Measurements from ENCODE around the gene CD79B. TPM values are rescaled to one million over a fixed set of nuclear protein-coding genes. Genes with fewer than 3 reads are reported as not detected.

CD79B gene
- total RNA-seq, 1 donor from 2014 or later = not detected

DNA sequence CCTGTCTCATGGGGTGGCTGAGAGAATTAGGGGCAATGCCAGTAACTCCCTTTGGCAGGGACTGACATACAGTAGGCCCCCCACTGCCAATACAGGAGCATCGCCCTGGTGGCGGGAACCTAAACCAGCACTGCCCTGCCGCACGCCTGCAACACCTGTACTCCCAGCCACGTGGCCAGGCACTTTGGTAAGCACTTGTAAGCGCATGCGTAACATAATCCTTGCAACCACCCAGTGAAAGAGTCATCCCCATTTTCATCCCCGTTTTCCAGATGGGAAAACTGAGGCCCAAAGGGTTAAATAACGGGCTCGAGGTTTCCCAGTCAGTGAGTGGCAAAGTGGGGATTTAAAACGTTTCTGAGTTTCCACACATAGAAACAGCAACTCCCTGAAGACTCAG, 23.1 kb upstream of the CD79B start:
- no peaks in the 10 kb centered on the region for H3K9me3 Mint-ChIP-seq
- H3K4me3 Mint-ChIP-seq = peak overlapping the region; percentile 30
- peaks cover 4% of the 10 kb centered on the region for H3F3A ChIP-seq (ENCODE audit: low read depth)

DNA sequence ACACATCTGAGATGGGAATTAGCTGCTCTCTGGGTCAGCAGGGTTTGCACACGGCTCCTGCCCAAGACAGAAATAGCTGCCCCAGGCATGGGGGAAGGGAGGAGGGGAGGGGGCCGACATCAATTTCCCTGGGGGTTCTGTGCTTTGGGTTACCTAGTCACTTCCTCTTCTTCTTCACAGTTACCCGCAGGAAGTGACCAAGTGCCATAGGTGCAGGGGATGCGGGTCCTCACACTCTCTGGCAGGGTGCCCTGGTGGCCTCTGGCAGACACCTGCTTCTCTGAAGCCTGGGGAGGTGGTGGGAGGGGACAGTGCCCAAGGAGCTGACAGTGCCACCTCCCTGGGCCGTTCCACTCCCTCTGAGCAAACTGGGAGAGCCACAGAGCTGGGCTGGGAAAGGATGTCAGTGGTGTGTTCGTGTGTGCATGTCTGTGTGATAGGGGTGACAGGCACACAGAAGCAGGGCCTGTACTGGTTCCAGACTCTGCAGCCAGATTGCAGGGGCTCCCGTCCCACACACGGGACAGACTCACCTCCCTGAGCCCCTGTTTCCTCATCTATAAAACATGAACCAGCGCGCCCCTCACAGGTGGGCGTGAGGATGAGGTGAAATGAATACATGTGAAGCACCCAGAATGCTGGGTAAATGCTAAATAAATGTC, 22.4 kb upstream of the CD79B start:
- Mint-ChIP-seq H3K9me3 (no peaks in the 10 kb centered on the region), H3K27me3 (ENCODE audit: insufficient read depth, low read depth) (peaks cover 4% of the 10 kb centered on the region), H3K27ac (peak overlapping the region; percentile 24), H3K4me1 (peaks cover 15% of the 10 kb centered on the region), H3K36me3 (no peaks in the 10 kb centered on the region), H3K4me3 (no peak overlapping the region)
- H3K27me3 ChIP-seq = no peaks in the 10 kb centered on the region
- H2AFZ ChIP-seq (replicated peaks) = no peak overlapping the region
- TF ChIP-seq, protein P1, sequence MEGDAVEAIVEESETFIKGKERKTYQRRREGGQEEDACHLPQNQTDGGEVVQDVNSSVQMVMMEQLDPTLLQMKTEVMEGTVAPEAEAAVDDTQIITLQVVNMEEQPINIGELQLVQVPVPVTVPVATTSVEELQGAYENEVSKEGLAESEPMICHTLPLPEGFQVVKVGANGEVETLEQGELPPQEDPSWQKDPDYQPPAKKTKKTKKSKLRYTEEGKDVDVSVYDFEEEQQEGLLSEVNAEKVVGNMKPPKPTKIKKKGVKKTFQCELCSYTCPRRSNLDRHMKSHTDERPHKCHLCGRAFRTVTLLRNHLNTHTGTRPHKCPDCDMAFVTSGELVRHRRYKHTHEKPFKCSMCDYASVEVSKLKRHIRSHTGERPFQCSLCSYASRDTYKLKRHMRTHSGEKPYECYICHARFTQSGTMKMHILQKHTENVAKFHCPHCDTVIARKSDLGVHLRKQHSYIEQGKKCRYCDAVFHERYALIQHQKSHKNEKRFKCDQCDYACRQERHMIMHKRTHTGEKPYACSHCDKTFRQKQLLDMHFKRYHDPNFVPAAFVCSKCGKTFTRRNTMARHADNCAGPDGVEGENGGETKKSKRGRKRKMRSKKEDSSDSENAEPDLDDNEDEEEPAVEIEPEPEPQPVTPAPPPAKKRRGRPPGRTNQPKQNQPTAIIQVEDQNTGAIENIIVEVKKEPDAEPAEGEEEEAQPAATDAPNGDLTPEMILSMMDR (IDR thresholded peaks at IDR 0.05) = no peak
- TF ChIP-seq EZH2 (IDR thresholded peaks at IDR 0.05) (no peak), EZH2phosphoT487 (IDR thresholded peaks at IDR 0.05) (no peak)
- DNase-seq (ENCODE audit: low spot score) = no peak
- no peaks in the 10 kb centered on the region for H3K9me3 ChIP-seq (ENCODE audit: low read depth)
- H3K36me3 ChIP-seq = no peaks in the 10 kb centered on the region
- H3K4me1 ChIP-seq = no peaks in the 10 kb centered on the region
- H3K4me2 ChIP-seq = no peak overlapping the region
- H3K9ac ChIP-seq = no peak overlapping the region
- no peaks in the 10 kb centered on the region for H3F3A ChIP-seq (ENCODE audit: low read depth)
- H4K20me1 ChIP-seq (ENCODE audit: low read depth) = no peaks in the 10 kb centered on the region
- no peak overlapping the region for H3K27ac ChIP-seq
- no peaks in the 10 kb centered on the region for H3K79me2 ChIP-seq (ENCODE audit: low read depth)
- no peak overlapping the region for H3K4me3 ChIP-seq

More for the DNA sequence above, 23.1 kb upstream of the CD79B start:
- H3K4me3 ChIP-seq = no peak overlapping the region
- H2AFZ ChIP-seq (replicated peaks) = no peak overlapping the region
- H3K9ac ChIP-seq = no peak overlapping the region
- no peaks in the 10 kb centered on the region for H3K27me3 ChIP-seq
- no peaks in the 10 kb centered on the region for H3K9me3 ChIP-seq (ENCODE audit: low read depth)
- no peaks in the 10 kb centered on the region for H3K79me2 ChIP-seq (ENCODE audit: low read depth)
- no peak for TF ChIP-seq EZH2 (IDR thresholded peaks at IDR 0.05)
- TF ChIP-seq, protein P1 (IDR thresholded peaks at IDR 0.05) = no peak
- no peak for TF ChIP-seq EZH2phosphoT487 (IDR thresholded peaks at IDR 0.05)
- H3K36me3 Mint-ChIP-seq = no peaks in the 10 kb centered on the region
- H3K36me3 ChIP-seq = no peaks in the 10 kb centered on the region
- no peaks in the 10 kb centered on the region for H4K20me1 ChIP-seq (ENCODE audit: low read depth)
- H3K4me1 ChIP-seq = peaks cover 4% of the 10 kb centered on the region
- no peak overlapping the region for H3K4me2 ChIP-seq
- no peak overlapping the region for H3K27ac ChIP-seq
- H3K27ac Mint-ChIP-seq = no peak overlapping the region
- H3K4me1 Mint-ChIP-seq = peaks cover 18% of the 10 kb centered on the region
- peaks cover 4% of the 10 kb centered on the region for H3K27me3 Mint-ChIP-seq (ENCODE audit: insufficient read depth, low read depth)
- no peak for DNase-seq (ENCODE audit: low spot score)

DNA sequence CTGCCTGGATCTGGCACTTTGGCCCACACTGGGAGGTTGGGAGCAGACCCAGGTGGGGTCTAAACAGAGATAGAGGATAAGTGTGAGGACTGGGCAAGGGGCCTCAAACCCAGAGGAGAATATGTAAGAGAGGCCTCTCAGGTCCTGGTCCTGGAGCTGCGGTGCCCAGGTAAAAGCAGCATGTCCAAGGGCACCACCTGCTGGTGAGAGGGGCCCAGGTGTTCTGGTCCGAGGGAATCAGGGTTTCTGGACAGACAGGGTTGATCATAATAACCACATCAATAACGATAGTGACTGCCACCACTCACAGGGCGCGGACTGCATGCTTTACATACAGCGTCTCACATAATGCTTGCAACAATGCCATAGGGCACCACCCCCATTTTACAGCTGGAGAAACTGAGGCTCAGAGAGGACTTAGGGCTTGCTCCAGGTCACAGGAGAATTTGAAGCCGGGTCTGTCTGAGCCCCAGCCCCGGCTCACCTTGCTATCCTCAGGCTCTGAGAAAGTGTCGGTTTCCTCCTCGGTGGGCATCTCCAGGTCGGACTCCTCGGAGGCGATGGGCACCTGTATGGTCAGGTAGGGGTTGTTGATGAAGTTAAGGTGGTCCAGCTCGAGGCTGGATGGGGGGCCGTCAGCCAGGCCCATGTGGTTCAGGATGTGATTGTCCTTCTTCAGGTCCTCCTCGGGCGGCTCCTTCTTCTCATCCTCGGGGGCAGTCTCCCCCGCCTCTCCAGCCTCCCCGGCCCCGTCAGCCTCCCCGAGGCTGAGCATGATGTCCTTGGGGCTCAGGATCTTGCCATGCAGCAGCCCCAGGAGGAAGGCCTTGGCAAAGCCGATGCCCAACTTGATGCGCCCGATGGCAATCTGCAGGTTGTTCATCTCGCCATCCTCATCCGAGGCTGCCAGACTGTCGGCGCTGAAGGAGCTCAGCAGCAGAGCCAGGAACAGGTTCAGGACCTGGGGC, 19.1 kb upstream of the CD79B start:
- peaks cover 6% of the 10 kb centered on the region for H3K27me3 Mint-ChIP-seq (ENCODE audit: insufficient read depth, low read depth)
- TF ChIP-seq, protein P1 (IDR thresholded peaks at IDR 0.05) = peak; percentile 41
- no peak for TF ChIP-seq EZH2phosphoT487 (IDR thresholded peaks at IDR 0.05)
- H3K36me3 ChIP-seq = no peaks in the 10 kb centered on the region

More for the DNA sequence above, 19.1 kb upstream of the CD79B start:
- no peaks in the 10 kb centered on the region for H3K79me2 ChIP-seq (ENCODE audit: low read depth)
- H3K9me3 ChIP-seq (ENCODE audit: low read depth) = no peaks in the 10 kb centered on the region
- H3K4me3 ChIP-seq = no peak overlapping the region
- H3K27ac ChIP-seq = no peak overlapping the region
- Mint-ChIP-seq H3K36me3 (no peaks in the 10 kb centered on the region), H3K4me3 (no peak overlapping the region), H3K27ac (no peak overlapping the region), H3K4me1 (peaks cover 17% of the 10 kb centered on the region), H3K9me3 (no peaks in the 10 kb centered on the region)
- no peaks in the 10 kb centered on the region for H3K27me3 ChIP-seq
- no peaks in the 10 kb centered on the region for H4K20me1 ChIP-seq (ENCODE audit: low read depth)
- DNase-seq (ENCODE audit: low spot score) = no peak
- no peak overlapping the region for H3K9ac ChIP-seq
- H2AFZ ChIP-seq (replicated peaks) = no peak overlapping the region
- H3K4me2 ChIP-seq = no peak overlapping the region
- H3K4me1 ChIP-seq = no peaks in the 10 kb centered on the region
- H3F3A ChIP-seq (ENCODE audit: low read depth) = no peaks in the 10 kb centered on the region

Data from neural progenitor cell (in vitro differentiated cells).